OCI-LY1 (cell line): ENCODE results near the gene FBXO7.

Experiments used
- H2AFZ ChIP-seq: fragments of 200-600 bp; sonication (generic), shearing (Covaris generic); 2 replicates; pipeline ENCODE4 v1.6.0; 2014; ENCODE audit warnings: antibody characterized with exemption, mild to moderate bottlenecking, low read length
- H3F3A ChIP-seq: fragments of 200-600 bp; sonication (generic), shearing (Covaris generic); 2 replicates; pipeline ENCODE4 v1.6.0; 2014; ENCODE audit warnings: mild to moderate bottlenecking, antibody characterized with exemption, low read length, moderate library complexity; ENCODE audit not compliant: insufficient read depth
- H3K27ac ChIP-seq: fragments of 200-600 bp; sonication (generic); 2 replicates; pipeline ENCODE4 v1.5.1; 2014; ENCODE audit warnings: low read length, mixed run types, mild to moderate bottlenecking, low read depth; ENCODE audit not compliant: poor library complexity, severe bottlenecking
- H3K27me3 ChIP-seq: fragments of 200-600 bp; sonication (generic); 2 replicates; pipeline ENCODE4 v1.6.0; 2014; ENCODE audit warnings: antibody characterized with exemption, mild to moderate bottlenecking, low read length, moderate library complexity; ENCODE audit not compliant: insufficient read depth
- H3K36me3 ChIP-seq: fragments of 200-600 bp; sonication (generic); 2 replicates; pipeline ENCODE4 v1.6.1; 2014; ENCODE audit warnings: mild to moderate bottlenecking, antibody characterized with exemption, low read length, moderate library complexity, mixed read lengths; ENCODE audit not compliant: insufficient read depth
- H3K4me1 ChIP-seq: fragments of 200-600 bp; sonication (generic); 2 replicates; pipeline ENCODE4 v1.5.1; 2014; ENCODE audit warnings: mild to moderate bottlenecking, low read length, moderate library complexity; ENCODE audit not compliant: insufficient read depth, severe bottlenecking
- H3K4me2 ChIP-seq: fragments of 200-600 bp; sonication (generic), shearing (Covaris generic); 2 replicates; pipeline ENCODE4 v1.6.1; 2014; ENCODE audit warnings: low read length
- H3K4me3 ChIP-seq: fragments of 200-600 bp; sonication (generic); 2 replicates; pipeline ENCODE4 v1.5.1; 2014; ENCODE audit warnings: low read length, low read depth, mild to moderate bottlenecking, mixed read lengths; ENCODE audit not compliant: poor library complexity, severe bottlenecking
- H3K79me2 ChIP-seq: fragments of 200-600 bp; shearing (Covaris generic); 2 replicates; pipeline ENCODE4 v1.6.1; 2016; ENCODE audit warnings: mixed run types, low read length, mixed read lengths; ENCODE audit not compliant: insufficient read depth
- H3K9ac ChIP-seq: fragments of 200-600 bp; sonication (generic), shearing (Covaris generic); 2 replicates; pipeline ENCODE4 v1.6.1; 2014; ENCODE audit warnings: mild to moderate bottlenecking, low read length, mixed read lengths
- H3K9me2 ChIP-seq: fragments of 200-600 bp; sonication (generic), shearing (Covaris generic); 2 replicates; pipeline ENCODE4 v1.6.1; 2014; ENCODE audit warnings: low read depth, mild to moderate bottlenecking, low read length, mixed read lengths
- H3K9me3 ChIP-seq: fragments of 200-600 bp; shearing (Covaris generic); 2 replicates; pipeline ENCODE4 v1.6.1; 2014; ENCODE audit warnings: low read length, mixed read lengths
- H4K20me1 ChIP-seq: fragments of 200-600 bp; sonication (generic), shearing (Covaris generic); 2 replicates; pipeline ENCODE4 v1.6.0; 2016; ENCODE audit warnings: mild to moderate bottlenecking, low read length; ENCODE audit not compliant: insufficient read depth
- EZH2 ChIP-seq: fragments of 200-600 bp; sonication (generic), shearing (Covaris generic); IDR thresholded peaks from 2 replicates; pipeline ENCODE4 v1.8.0; 2017; ENCODE audit warnings: borderline replicate concordance, mixed run types, mild to moderate bottlenecking, antibody characterized with exemption, low read length, moderate library complexity, mixed read lengths
- TF ChIP-seq, protein P1 (sequence below): fragments of 200-600 bp; sonication (generic), shearing (Covaris generic); IDR thresholded peaks from 2 replicates; pipeline ENCODE4 v1.5.1; 2017; ENCODE audit warnings: mild to moderate bottlenecking, antibody characterized with exemption, low read length, moderate library complexity, mixed read lengths

Gene FBXO7

DNA sequence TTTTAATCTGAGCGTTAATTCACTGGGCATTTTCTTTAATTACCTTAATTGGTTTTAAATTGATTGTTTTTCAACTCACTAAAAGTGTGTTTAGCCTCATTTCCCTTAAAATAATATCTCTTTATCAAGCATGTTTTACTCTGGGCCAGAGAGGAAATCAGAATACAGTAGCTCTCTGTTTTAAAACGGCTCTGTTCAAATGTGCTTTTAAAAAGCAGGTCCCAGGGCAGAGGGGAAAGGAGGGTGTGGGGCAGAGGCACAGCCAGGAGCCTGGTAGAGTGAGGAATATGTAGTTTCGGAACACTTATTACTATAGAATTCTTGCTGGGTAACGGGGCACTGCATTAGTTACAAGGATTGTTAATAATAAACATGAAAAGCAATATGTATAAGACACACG is 47.6 kb downstream of the FBXO7 start:
- H3K79me2 ChIP-seq: no peaks in the 10 kb centered on the region
- H3K9ac ChIP-seq: no peak overlapping the region
- no peaks in the 10 kb centered on the region for H4K20me1 ChIP-seq
- H3K4me1 ChIP-seq: no peaks in the 10 kb centered on the region
- TF ChIP-seq EZH2: no peak
- TF ChIP-seq, protein P1, sequence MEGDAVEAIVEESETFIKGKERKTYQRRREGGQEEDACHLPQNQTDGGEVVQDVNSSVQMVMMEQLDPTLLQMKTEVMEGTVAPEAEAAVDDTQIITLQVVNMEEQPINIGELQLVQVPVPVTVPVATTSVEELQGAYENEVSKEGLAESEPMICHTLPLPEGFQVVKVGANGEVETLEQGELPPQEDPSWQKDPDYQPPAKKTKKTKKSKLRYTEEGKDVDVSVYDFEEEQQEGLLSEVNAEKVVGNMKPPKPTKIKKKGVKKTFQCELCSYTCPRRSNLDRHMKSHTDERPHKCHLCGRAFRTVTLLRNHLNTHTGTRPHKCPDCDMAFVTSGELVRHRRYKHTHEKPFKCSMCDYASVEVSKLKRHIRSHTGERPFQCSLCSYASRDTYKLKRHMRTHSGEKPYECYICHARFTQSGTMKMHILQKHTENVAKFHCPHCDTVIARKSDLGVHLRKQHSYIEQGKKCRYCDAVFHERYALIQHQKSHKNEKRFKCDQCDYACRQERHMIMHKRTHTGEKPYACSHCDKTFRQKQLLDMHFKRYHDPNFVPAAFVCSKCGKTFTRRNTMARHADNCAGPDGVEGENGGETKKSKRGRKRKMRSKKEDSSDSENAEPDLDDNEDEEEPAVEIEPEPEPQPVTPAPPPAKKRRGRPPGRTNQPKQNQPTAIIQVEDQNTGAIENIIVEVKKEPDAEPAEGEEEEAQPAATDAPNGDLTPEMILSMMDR: no peak
- H3F3A ChIP-seq: no peaks in the 10 kb centered on the region
- H3K9me2 ChIP-seq: no peaks in the 10 kb centered on the region
- no peak overlapping the region for H2AFZ ChIP-seq
- H3K27me3 ChIP-seq: no peaks in the 10 kb centered on the region; the same call in 1 of the 2 replicates
- H3K36me3 ChIP-seq: no peaks in the 10 kb centered on the region
- no peak overlapping the region for H3K27ac ChIP-seq
- no peak overlapping the region for H3K4me3 ChIP-seq
- H3K9me3 ChIP-seq: no peaks in the 10 kb centered on the region
- H3K4me2 ChIP-seq: no peak overlapping the region

DNA sequence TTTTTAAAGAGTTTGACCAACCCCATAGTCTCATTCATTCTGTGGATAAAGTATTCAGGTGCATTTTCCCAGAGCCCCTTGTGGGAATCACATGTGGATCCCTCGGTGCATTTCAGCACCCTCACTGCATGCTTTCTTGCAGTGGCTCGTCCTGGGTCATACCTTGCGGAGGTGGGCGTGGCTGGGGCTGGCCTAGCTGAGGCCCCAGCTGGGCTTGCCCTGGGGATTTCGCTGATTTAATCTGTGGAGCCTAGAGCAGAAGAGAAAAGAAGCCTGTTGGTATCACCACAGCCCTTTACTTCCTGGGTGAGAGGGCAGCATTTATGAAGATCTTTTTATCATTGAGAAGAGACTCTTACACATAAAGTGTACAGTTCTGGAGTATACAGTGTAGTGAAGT is 53.1 kb downstream of the FBXO7 start:
- no peaks in the 10 kb centered on the region for H3K79me2 ChIP-seq
- H3K27me3 ChIP-seq: no peaks in the 10 kb centered on the region
- no peak overlapping the region for H3K4me3 ChIP-seq
- no peaks in the 10 kb centered on the region for H3K4me1 ChIP-seq
- TF ChIP-seq, protein P1: no peak
- no peak for TF ChIP-seq EZH2
- H3K27ac ChIP-seq: no peak overlapping the region
- H4K20me1 ChIP-seq: no peaks in the 10 kb centered on the region
- no peaks in the 10 kb centered on the region for H3K9me2 ChIP-seq
- no peaks in the 10 kb centered on the region for H3K36me3 ChIP-seq
- H3F3A ChIP-seq: no peaks in the 10 kb centered on the region
- H3K9me3 ChIP-seq: no peaks in the 10 kb centered on the region
- no peak overlapping the region for H3K4me2 ChIP-seq
- H2AFZ ChIP-seq: no peak overlapping the region
- no peak overlapping the region for H3K9ac ChIP-seq

DNA sequence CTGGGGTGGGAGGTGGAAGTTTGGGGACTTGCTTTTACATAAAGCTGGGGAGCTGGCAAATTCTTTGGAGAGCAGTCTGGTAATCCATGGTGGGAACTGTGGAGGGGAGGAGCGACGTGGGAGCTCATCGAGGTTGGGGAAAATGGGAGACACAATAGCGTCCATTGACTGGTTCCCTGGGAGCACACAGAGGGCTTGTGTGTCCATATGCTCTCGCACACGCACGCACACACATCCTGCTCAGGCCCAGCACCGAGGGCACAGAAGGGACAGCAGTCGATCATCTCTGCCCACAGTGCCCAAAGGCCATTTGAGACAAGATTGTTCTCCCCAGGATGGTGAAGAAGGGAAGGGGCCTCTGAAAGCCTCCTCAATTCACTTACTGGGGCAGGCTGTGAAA is 53.7 kb downstream of the FBXO7 start:
- Histone ChIP-seq H3K27ac (no peak overlapping the region), H3K4me1 (no peaks in the 10 kb centered on the region), H3F3A (no peaks in the 10 kb centered on the region), H2AFZ (no peak overlapping the region), H4K20me1 (no peaks in the 10 kb centered on the region), H3K9me3 (no peaks in the 10 kb centered on the region), H3K27me3 (no peaks in the 10 kb centered on the region), H3K9me2 (no peaks in the 10 kb centered on the region), H3K4me3 (no peak overlapping the region), H3K4me2 (no peak overlapping the region), H3K36me3 (no peaks in the 10 kb centered on the region), H3K79me2 (no peaks in the 10 kb centered on the region), H3K9ac (no peak overlapping the region)
- no peak for TF ChIP-seq EZH2
- TF ChIP-seq, protein P1: no peak
